Mucosa of stomach (tissue), 1 donor: Measurements from ENCODE around the gene ENPP3.

Experiments
- H3K27me3 ChIP-seq: one replicate; pipeline ENCODE4 v1.7.0; 2013; ENCODE audit warnings: mild to moderate bottlenecking, low read length; ENCODE audit not compliant: control insufficient read depth, insufficient read depth
- H3K36me3 ChIP-seq: one replicate; pipeline ENCODE4 v1.7.0; 2013; ENCODE audit warnings: low read length; ENCODE audit not compliant: control insufficient read depth, insufficient read depth
- H3K4me1 ChIP-seq: one replicate; pipeline ENCODE4 v1.7.0; 2013; ENCODE audit warnings: mild to moderate bottlenecking, low read length; ENCODE audit not compliant: control insufficient read depth, insufficient read depth
- H3K4me3 ChIP-seq: one replicate; pipeline ENCODE4 v1.7.0; 2013; ENCODE audit warnings: low read length
- H3K9ac ChIP-seq: one replicate; pipeline ENCODE4 v1.7.0; 2013; ENCODE audit warnings: mild to moderate bottlenecking, low read length, moderate library complexity
- H3K9me3 ChIP-seq: one replicate; pipeline ENCODE4 v1.7.0; 2013; ENCODE audit warnings: mild to moderate bottlenecking, low read length, moderate library complexity; ENCODE audit not compliant: control insufficient read depth
- donor health status: Pancreatic carcinoma.

The ENPP3 gene

GRCh38 chr6:131628726-131629125 is 8.4 kb upstream of the ENPP3 start:
- no peak overlapping the region for H3K4me3 ChIP-seq
- H3K27me3 ChIP-seq: no peaks in the 10 kb centered on the region
- no peak overlapping the region for H3K9ac ChIP-seq
- no peaks in the 10 kb centered on the region for H3K4me1 ChIP-seq
- peaks cover 4% of the 10 kb centered on the region for H3K36me3 ChIP-seq
- H3K9me3 ChIP-seq: no peaks in the 10 kb centered on the region

- H3K36me3 ChIP-seq: no peaks in the 10 kb centered on the region
- no peak overlapping the region for H3K9ac ChIP-seq
- no peaks in the 10 kb centered on the region for H3K4me1 ChIP-seq
- H3K27me3 ChIP-seq: no peaks in the 10 kb centered on the region
- no peaks in the 10 kb centered on the region for H3K9me3 ChIP-seq
- no peak overlapping the region for H3K4me3 ChIP-seq
Measured at GRCh38 chr6:131629651-131630050, 7.5 kb upstream of the ENPP3 start.

GRCh38 chr6:131631625-131632289 is 5.3 kb upstream of the ENPP3 start:
- Histone ChIP-seq H3K27me3 (no peaks in the 10 kb centered on the region), H3K4me1 (no peaks in the 10 kb centered on the region), H3K9me3 (no peaks in the 10 kb centered on the region), H3K9ac (no peak overlapping the region), H3K4me3 (no peak overlapping the region), H3K36me3 (no peaks in the 10 kb centered on the region)

GRCh38 chr6:131635384-131636340 is 1.4 kb upstream of the ENPP3 start:
- no peaks in the 10 kb centered on the region for H3K9me3 ChIP-seq
- H3K27me3 ChIP-seq: no peaks in the 10 kb centered on the region
- H3K9ac ChIP-seq: no peak overlapping the region
- H3K36me3 ChIP-seq: no peaks in the 10 kb centered on the region
- no peaks in the 10 kb centered on the region for H3K4me1 ChIP-seq
- H3K4me3 ChIP-seq: no peak overlapping the region

- no peaks in the 10 kb centered on the region for H3K4me1 ChIP-seq
- no peaks in the 10 kb centered on the region for H3K27me3 ChIP-seq
- no peak overlapping the region for H3K9ac ChIP-seq
- no peaks in the 10 kb centered on the region for H3K36me3 ChIP-seq
- H3K9me3 ChIP-seq: no peaks in the 10 kb centered on the region
- H3K4me3 ChIP-seq: no peak overlapping the region
Measured at GRCh38 chr6:131638013-131638412, 911 bp downstream of the ENPP3 start.

- Histone ChIP-seq H3K4me3 (no peak overlapping the region), H3K36me3 (no peaks in the 10 kb centered on the region), H3K9ac (no peak overlapping the region), H3K9me3 (no peaks in the 10 kb centered on the region), H3K27me3 (no peaks in the 10 kb centered on the region), H3K4me1 (peaks cover 3% of the 10 kb centered on the region)
Measured at GRCh38 chr6:131640100-131640499, 3.0 kb downstream of the ENPP3 start.

GRCh38 chr6:131640576-131640975 is 3.5 kb downstream of the ENPP3 start:
- Histone ChIP-seq H3K9ac (no peak overlapping the region), H3K27me3 (no peaks in the 10 kb centered on the region), H3K4me1 (peaks cover 3% of the 10 kb centered on the region), H3K36me3 (no peaks in the 10 kb centered on the region), H3K4me3 (no peak overlapping the region), H3K9me3 (no peaks in the 10 kb centered on the region)

GRCh38 chr6:131641554-131641953 is 4.5 kb downstream of the ENPP3 start:
- Histone ChIP-seq H3K36me3 (no peaks in the 10 kb centered on the region), H3K27me3 (no peaks in the 10 kb centered on the region), H3K9me3 (no peaks in the 10 kb centered on the region), H3K9ac (no peak overlapping the region), H3K4me1 (peaks cover 3% of the 10 kb centered on the region), H3K4me3 (no peak overlapping the region)

GRCh38 chr6:131642565-131642964 is 5.5 kb downstream of the ENPP3 start:
- no peaks in the 10 kb centered on the region for H3K27me3 ChIP-seq
- H3K4me1 ChIP-seq: peaks cover 3% of the 10 kb centered on the region
- H3K9me3 ChIP-seq: no peaks in the 10 kb centered on the region
- no peak overlapping the region for H3K4me3 ChIP-seq
- no peak overlapping the region for H3K9ac ChIP-seq
- no peaks in the 10 kb centered on the region for H3K36me3 ChIP-seq

- H3K4me1 ChIP-seq: peaks cover 3% of the 10 kb centered on the region
- no peak overlapping the region for H3K4me3 ChIP-seq
- H3K27me3 ChIP-seq: no peaks in the 10 kb centered on the region
- H3K36me3 ChIP-seq: no peaks in the 10 kb centered on the region
- no peaks in the 10 kb centered on the region for H3K9me3 ChIP-seq
- H3K9ac ChIP-seq: no peak overlapping the region
Measured at GRCh38 chr6:131642987-131643611, 6.0 kb downstream of the ENPP3 start.

- no peak overlapping the region for H3K4me3 ChIP-seq
- no peaks in the 10 kb centered on the region for H3K27me3 ChIP-seq
- no peak overlapping the region for H3K9ac ChIP-seq
- no peaks in the 10 kb centered on the region for H3K36me3 ChIP-seq
- no peaks in the 10 kb centered on the region for H3K9me3 ChIP-seq
- peaks cover 4% of the 10 kb centered on the region for H3K4me1 ChIP-seq
Measured at GRCh38 chr6:131643855-131644460, 6.9 kb downstream of the ENPP3 start.

- no peaks in the 10 kb centered on the region for H3K9me3 ChIP-seq
- H3K9ac ChIP-seq: no peak overlapping the region
- peaks cover 11% of the 10 kb centered on the region for H3K4me1 ChIP-seq
- no peak overlapping the region for H3K4me3 ChIP-seq
- H3K36me3 ChIP-seq: no peaks in the 10 kb centered on the region
- H3K27me3 ChIP-seq: no peaks in the 10 kb centered on the region
Measured at GRCh38 chr6:131644921-131645320, 7.8 kb downstream of the ENPP3 start.
